Measurements from ENCODE around the gene PLA2R1.
"Not testable (repeated sequence)": the region's sequence is repeated elsewhere in the genome, so short reads cannot be mapped to it uniquely, and the experiment has no call there.

PLA2R1 gene

DNA sequence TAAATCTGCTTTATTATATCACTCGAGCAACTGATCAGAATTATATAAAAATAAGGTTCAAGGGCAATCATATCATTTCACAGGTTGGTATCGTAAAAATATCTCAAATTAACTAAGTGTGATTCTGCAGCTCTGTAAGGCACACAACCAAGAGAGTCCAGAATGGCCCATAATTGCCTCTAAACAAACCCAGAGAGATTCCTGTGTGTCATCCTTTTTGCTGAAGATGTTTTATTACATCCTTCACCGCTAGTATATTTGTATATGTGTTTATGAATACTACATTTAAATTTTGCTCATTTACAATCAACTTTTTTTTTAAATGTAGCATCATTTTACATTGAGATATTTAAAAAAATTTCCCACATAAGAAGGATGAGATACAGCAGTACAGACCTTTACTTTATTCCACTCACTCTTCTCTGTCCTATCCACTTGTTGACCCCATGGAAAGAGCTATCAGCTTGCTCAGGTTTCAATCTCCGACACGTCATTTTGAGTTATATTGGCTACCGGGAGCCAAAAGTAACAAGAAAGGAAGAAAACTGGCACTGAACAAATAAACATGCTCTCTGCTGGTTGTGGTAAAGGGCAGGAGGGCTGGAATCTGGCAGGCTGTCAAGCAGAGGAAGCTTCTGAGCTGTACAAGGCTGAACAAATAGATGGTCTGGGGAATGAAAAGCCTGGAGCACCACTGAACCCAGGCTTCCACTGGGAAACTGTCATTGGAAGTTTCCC, 23.1 kb downstream of the PLA2R1 start:
- DNase-seq (ENCODE audit: low read depth), result peak; percentile 75
- H3K4me3 ChIP-seq (ENCODE audit: low read depth, low read length), result no peak overlapping the region
- in situ Hi-C loops (cut with HindIII; ENCODE audit: low sequenced_read_pairs), result no loop called here

DNA sequence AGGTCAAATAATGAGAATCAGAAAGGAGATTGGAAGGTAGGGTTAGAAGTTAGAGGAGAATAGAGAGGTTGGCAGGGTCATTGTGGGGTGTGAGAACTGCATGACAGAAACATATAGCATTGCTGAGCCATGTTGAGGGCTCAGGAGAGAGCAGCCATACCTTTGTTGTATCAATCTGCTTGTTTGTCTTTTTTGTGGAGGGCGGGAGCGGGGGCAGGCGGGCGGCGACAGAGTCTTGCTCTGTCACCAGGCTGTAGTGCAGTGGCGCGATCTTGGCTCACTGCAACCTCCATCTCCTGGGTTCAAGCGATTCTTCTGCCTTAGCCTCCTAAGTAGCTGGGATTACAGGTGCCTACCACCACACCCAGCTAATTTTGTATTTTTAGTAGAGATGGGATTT, 23.8 kb downstream of the PLA2R1 start:
- DNase-seq (ENCODE audit: low read depth); in situ Hi-C loops (cut with HindIII; ENCODE audit: low sequenced_read_pairs); H3K4me3 ChIP-seq (ENCODE audit: low read depth, low read length): not testable (repeated sequence)

More for the DNA sequence above, 23.1 kb downstream of the PLA2R1 start:
- TF ChIP-seq, protein P1, sequence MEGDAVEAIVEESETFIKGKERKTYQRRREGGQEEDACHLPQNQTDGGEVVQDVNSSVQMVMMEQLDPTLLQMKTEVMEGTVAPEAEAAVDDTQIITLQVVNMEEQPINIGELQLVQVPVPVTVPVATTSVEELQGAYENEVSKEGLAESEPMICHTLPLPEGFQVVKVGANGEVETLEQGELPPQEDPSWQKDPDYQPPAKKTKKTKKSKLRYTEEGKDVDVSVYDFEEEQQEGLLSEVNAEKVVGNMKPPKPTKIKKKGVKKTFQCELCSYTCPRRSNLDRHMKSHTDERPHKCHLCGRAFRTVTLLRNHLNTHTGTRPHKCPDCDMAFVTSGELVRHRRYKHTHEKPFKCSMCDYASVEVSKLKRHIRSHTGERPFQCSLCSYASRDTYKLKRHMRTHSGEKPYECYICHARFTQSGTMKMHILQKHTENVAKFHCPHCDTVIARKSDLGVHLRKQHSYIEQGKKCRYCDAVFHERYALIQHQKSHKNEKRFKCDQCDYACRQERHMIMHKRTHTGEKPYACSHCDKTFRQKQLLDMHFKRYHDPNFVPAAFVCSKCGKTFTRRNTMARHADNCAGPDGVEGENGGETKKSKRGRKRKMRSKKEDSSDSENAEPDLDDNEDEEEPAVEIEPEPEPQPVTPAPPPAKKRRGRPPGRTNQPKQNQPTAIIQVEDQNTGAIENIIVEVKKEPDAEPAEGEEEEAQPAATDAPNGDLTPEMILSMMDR (IDR thresholded peaks at IDR 0.05; ENCODE audit: low read depth, low read length, missing control alignments), result no peak

DNA sequence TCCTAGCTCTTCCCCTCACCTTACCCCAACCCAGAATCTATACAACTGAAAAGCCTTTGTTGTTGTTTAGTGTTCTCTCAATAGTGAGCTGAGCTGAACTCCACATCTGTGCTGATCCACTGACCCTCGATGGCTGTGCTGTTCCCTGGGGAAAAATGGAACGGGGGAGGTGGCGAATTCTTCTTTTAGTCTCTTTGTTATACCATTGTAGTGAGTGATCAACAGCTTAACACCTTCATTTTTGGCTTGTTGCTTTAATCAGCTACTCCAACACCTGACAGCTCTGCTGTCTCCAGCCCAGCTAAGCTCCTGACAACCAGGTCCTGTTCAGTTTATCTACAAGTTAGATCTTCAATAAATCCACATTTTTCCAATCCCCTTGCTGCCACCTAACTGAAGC, 25.7 kb downstream of the PLA2R1 start:
- TF ChIP-seq, protein P1 (IDR thresholded peaks at IDR 0.05; ENCODE audit: low read depth, low read length, missing control alignments), result no peak
- in situ Hi-C loops (cut with HindIII; ENCODE audit: low sequenced_read_pairs), result no loop called here

DNA sequence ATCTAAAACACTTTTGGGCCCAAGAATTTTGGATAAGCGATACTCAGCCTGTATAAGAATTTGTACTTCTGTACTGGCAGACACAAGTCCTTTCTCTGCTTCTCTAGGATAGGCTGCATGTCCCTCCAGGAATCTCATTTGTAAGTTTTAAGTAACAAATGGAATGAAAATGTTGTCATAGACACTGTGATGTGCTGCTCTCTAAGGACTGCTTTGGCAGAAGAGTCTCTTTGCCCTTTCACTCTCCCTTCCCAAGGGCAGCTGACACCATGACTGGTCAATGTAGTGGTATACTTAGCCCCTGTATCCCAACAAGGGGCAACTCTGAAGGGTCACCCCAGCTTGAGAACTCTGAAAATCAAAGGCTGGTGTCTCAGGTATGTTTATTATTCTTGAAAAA, 27.3 kb downstream of the PLA2R1 start:
- H3K4me3 ChIP-seq (ENCODE audit: low read depth, low read length), result no peak overlapping the region
- in situ Hi-C loops (cut with HindIII; ENCODE audit: low sequenced_read_pairs), result no loop called here
- TF ChIP-seq, protein P1 (IDR thresholded peaks at IDR 0.05; ENCODE audit: low read depth, low read length, missing control alignments), result no peak
- no peak for DNase-seq (ENCODE audit: low read depth)

More for the DNA sequence above, 25.7 kb downstream of the PLA2R1 start:
- no peak for DNase-seq (ENCODE audit: low read depth)
- H3K4me3 ChIP-seq (ENCODE audit: low read depth, low read length), result no peak overlapping the region

DNA sequence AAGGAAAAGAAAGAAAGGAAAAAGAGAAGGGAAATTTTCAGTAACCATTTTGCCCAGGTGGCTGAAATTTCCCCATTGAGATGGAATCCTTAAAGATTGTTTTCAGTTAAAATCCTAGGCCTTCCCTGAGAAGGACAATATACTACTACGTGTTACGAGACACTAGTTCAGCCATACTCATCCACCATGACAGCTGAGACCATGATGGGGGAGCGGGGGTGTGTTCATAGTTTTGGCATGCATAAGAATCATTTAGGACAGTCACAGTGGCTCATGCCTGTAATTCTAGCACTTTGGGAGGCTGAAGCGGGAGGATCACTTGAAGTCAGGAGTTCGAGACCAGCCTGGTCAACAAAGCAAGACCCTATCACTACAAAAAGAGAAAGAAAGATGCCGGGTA, 28.0 kb downstream of the PLA2R1 start:
- TF ChIP-seq, protein P1 (IDR thresholded peaks at IDR 0.05; ENCODE audit: low read depth, low read length, missing control alignments), result no peak
- no peak for DNase-seq (ENCODE audit: low read depth)
- H3K4me3 ChIP-seq (ENCODE audit: low read depth, low read length), result no peak overlapping the region
- in situ Hi-C loops (cut with HindIII; ENCODE audit: low sequenced_read_pairs), result no loop called here

DNA sequence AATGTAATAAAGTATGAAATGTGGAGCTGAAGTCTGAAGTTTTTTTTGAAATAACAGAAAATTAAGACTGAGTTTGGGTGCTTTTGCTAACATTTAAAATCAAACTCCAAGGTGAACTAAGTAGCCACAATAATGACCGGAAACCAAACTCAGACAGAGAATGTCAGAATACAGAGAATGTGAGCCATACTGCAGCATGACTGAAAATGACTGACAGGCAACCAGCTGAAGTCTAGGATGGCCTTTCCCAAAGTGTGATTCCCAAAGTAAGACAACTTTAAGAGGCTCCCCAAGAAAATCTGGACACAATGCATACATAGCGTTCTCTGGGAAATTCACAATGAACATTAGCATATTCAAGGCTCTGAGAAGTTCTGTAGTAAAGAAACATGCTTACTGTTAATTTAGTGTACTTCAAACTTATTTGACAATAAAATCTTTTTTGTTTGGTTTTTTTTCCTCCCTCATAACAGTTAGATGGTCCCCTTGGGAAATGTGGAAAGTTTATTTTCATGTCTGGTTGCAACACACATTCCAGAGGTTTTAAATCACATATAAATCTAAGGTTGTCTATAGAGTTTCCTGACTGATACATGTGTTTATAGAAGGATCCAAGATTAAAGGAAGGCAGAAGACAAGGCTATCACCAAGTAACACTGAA, 28.6 kb downstream of the PLA2R1 start:
- in situ Hi-C loops (cut with HindIII; ENCODE audit: low sequenced_read_pairs), result no loop called here
- no peak overlapping the region for H3K4me3 ChIP-seq (ENCODE audit: low read depth, low read length)
- peak; percentile 13 for DNase-seq (ENCODE audit: low read depth)
- TF ChIP-seq, protein P1 (IDR thresholded peaks at IDR 0.05; ENCODE audit: low read depth, low read length, missing control alignments), result no peak

DNA sequence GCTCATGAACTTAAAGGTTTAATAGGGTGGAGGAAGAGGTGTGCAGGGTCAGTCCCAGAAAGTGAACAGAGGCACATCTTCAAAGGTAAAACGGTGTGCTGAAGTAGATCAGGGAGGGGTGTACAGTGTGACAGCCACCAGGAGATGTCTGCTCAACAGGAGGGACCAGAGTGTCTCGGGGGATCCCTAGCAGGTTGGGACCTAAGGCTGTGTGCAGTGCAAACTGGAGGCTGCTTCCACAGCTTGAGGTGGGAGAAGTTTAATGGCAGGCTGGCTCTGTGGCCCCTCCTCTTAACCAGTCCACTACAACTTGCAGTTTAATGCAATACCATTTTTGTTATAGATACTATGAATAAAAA, 33.2 kb downstream of the PLA2R1 start:
- DNase-seq (ENCODE audit: low read depth), result no peak
- TF ChIP-seq, protein P1 (IDR thresholded peaks at IDR 0.05; ENCODE audit: low read depth, low read length, missing control alignments), result no peak
- in situ Hi-C loops (cut with HindIII; ENCODE audit: low sequenced_read_pairs), result loop anchor here (5.0 kb wide), 1 partner anchor 47 kb away; no protein-coding TSS in a partner anchor
- no peak overlapping the region for H3K4me3 ChIP-seq (ENCODE audit: low read depth, low read length)

Data from astrocyte of the cerebellum (primary cell).